Kidney glomerular epithelial cell (primary cell): ENCODE results near the gene AGRN.
"Not testable (repeated sequence)": the region's sequence is repeated elsewhere in the genome, so short reads cannot be mapped to it uniquely, and the experiment has no call there.

Experiments used
- DNase-seq: peaks from one replicate; lab custom pipeline; 2025; lab: John Stamatoyannopoulos, UW

The AGRN gene

GRCh38 chr1:1001057-1001783, 18.7 kb upstream of the AGRN start:
- DNase-seq = no peak

DNA sequence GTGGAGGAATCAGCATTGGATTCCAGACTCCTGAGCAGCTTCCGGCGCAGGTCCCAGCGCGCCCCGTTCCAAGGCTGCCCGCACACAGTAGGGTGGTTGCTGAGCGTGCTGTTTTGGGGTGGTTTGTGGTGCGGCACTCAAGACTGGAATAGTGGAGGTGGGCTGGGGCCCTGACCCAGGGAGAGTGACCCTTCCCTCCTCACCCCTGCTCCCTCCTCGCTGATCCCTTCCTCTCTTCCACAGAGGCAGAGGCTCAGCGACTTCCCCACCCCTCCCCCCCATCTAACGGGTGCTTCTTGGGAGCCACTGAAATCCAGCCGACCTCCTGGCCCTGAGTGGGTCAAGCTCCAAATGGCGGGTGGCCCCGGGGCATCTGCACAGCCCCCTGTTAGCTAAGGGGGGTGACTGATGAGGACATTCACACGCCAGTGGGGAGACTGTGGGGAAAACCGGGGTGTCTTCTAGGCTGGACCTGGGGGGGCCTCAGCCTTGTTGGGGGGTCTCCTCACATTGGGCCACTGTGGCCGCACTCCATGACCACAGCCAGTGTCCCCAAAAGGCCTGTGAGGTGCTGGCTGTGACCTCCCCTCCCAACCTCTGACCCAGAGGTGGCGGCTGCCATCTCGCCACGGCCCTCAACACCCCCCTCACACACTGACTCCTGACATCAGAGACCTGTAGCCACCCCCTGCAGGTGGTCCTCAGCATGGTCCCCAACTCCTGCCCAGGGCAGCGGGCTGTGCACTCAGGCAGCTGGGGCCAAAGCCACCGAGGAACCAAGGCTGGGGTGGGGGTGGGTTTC, 16.1 kb upstream of the AGRN start:
- no peak for DNase-seq

DNA sequence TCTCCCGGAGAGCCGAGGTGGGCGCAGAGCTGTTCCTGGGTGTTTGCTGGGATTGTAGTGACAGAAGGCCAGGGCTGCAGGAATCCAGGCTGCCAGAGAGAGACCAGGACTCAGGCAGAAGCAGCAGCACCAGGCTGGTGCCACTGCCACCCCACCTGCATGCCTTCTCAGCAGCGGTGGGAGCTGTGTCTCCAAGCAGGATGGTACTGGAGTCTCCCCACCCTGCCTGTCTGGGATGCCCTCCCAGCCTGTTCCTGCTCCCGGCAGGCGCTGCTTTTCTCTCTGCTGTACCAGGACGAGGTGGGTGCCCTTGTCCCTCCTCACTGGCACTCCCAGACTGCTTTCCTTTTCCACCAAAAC, 15.5 kb upstream of the AGRN start:
- no peak for DNase-seq

DNA sequence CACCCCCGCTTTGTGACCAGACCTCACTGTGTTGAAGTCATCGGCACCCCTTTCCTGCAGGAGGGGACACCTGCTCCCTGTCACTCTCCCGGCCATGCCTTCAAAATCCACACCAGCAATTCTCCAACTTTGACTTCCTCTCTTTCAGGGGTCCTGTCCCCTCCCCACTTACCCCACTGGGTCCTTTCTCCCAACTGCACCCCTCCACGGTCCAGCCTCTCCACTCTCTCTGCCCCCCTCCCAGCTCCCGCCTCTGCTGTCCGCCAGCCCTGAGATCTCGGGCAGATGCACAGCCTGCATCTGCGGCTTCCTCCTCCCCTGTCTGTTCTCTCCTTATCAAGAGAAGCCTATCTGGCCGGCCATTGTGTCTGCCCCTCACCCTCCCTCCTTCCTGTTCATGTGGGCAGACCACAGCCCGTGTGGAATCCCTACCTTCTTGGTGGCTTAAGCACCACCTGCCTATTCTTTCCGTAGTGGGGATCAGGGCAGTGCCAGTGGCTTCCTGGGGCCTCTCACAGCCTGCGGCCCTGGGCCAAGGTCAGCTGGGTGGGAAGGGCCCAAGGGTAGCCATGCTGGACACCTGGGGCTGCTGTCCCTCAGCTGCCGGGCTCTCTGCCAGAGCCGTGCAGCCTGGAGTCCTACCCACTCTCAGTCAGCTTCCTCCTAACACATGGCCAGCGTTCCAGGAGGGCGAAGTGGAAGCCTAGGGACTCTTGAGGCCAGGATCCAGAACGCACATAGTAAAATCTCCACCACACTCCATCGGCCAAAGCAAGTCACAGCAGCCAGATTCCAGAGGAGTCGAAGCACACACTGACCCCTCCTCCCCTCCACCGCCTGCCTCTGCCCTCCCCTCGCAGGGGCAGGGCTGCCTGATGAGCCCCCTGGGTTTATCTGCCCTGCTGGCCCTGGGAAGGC, 14.9 kb upstream of the AGRN start:
- DNase-seq = peak; percentile 38

DNA sequence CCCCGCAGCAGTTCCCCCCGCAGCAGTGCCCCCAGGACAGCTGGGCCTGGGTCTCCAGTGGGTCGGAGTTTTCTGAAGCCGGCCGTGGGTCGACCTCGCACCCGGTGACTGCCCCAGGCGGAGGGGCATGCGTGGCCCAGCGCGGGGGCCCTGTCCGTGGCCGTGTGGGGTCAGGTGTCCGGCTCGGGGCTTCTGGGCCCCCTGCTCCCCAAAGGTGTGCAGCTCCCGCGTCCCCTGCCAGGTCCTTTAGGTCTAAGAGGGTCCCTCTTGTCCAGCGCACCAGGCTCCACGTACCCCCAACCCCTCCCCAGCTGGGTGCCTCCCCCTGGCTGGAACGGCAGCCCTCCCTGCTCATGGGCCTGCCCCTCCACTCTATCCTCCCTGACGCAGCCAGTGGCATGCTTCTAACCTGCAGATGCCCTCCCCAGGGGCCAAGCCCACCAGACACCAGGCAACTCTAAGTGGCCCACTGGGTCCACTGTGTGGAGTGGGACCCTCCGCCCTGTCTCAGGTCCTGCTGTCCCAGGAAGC, 14.1 kb upstream of the AGRN start:
- DNase-seq = no peak

DNA sequence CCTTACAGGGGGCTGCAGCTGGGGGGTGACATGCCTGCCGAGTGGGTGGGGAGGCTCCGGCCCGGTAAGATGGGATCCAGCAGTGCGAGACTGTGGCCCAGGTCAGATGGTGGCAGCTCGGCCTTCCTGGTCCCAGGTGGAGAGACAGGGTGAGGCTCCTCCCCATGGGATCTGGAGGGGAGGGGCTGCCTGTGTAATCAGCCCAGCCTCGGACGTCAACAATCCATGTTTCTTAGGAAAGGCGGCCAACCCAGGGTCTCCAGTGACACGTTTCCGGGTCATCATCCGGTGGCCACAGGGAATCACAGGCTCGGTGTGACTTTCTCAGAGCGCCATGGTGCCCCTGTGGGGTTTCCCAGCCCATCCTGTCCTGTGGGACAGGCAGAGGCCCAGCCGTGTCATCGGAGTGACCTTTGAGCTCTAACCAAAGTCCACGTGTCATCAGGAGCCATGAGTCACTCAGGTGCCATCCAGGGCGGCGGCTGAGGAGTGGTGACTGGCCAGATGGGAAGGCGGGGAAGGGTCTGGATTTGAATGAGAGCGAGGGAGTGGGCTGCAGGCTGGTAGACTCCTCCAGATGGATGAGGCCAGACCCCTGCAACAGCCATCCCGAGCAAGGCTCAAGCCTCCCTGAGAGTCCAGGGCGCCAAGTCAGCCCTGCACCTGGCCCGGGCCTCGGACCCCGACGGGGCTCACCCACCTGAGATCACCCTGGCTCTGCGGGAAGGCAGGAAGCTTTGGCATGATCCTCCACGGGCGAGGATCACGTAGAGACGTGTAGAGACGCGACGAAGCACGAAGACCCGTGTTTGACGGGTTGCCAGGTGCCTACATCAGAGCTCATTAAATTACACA, 13.4 kb upstream of the AGRN start:
- DNase-seq = no peak

GRCh38 chr1:1010131-1010530, 9.8 kb upstream of the AGRN start:
- DNase-seq = not testable (repeated sequence)

DNA sequence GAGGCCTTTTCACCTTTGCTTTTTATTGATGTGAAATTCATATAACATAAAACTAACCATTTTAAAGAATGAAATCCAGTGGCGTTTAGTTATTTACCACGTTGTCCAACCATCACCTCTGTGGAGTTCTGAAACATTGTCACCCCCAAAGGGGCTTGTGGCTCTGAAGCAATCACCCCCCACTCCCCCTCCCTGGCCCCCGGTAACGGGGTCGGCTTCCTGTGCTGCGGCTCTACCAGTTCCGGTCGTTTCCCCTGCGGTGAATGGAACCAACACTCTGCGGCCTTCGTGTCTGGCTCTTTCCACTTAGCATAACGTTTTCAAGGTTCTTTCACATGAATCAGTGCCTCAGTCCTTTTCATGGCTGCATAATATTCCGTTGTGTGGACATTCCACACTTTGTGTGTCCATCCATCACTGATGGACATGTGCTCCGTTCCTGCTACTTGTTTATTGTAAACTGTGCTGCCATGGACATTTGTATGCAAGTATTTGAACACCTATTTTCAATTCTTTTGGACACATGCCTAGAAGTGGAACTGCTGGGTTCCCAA, 8.4 kb upstream of the AGRN start:
- no peak for DNase-seq

GRCh38 chr1:1012736-1013104, 7.2 kb upstream of the AGRN start:
- DNase-seq = not testable (repeated sequence)

DNA sequence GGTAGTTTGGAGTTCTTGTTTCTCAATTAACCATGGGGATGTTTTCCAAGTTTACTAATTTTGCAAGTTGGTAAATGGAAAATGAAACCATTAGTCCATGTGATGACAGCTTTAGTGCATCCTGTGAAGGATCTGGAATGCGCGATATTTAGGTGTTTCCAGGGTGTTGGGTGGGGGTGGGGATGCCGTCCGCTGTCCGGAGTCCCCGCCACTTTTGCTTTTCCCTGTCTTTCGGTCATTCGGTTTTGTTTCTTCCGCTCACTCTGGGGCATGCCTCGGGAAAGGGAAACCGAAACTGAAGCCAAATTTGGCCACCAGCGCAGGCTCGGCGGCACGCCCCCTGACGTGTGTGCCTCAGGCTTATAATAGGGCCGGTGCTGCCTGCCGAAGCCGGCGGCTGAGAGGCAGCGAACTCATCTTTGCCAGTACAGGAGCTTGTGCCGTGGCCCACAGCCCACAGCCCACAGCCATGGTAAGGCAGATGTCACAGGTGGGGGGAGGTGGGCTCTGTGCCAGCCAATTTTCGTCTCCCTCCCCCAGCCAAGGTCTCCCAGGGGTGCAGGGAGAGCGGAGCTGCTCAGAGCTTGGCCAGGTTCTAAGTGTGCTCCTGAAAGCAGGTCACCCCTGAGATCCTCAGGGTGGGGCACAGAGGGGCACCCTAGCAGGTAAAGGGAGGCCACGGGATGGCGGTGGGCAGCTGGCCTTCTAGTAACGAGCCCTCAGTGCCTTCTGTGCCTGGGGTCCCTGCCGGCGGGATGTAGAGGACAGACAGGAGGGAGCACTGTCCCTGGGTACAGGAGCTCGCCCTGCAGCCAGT, 6.6 kb upstream of the AGRN start, which contains the start of gene ISG15:
Gene ISG15, plus strand, starts transcription at position 393 of the 817 bp plus-strand sequence. Its CDS starts 77 bp downstream, at position 470.
- DNase-seq = peak; percentile 86

DNA sequence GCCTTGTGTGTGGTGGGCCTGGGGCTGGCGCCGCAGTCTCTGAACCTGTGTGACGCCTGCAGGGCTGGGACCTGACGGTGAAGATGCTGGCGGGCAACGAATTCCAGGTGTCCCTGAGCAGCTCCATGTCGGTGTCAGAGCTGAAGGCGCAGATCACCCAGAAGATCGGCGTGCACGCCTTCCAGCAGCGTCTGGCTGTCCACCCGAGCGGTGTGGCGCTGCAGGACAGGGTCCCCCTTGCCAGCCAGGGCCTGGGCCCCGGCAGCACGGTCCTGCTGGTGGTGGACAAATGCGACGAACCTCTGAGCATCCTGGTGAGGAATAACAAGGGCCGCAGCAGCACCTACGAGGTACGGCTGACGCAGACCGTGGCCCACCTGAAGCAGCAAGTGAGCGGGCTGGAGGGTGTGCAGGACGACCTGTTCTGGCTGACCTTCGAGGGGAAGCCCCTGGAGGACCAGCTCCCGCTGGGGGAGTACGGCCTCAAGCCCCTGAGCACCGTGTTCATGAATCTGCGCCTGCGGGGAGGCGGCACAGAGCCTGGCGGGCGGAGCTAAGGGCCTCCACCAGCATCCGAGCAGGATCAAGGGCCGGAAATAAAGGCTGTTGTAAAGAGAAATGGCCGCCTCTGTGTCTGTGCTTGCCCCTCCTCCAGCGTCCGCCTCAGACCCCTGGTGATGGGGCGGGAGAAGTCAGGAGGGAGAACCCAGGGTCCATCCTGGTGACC, 5.8 kb upstream of the AGRN start:
- DNase-seq = no peak

GRCh38 chr1:1014799-1015681, 4.9 kb upstream of the AGRN start:
- no peak for DNase-seq

- DNase-seq = not testable (repeated sequence)
Measured at GRCh38 chr1:1017397-1018320, 2.3 kb upstream of the AGRN start.

GRCh38 chr1:1018321-1018685, 1.6 kb upstream of the AGRN start:
- DNase-seq = not testable (repeated sequence)

DNA sequence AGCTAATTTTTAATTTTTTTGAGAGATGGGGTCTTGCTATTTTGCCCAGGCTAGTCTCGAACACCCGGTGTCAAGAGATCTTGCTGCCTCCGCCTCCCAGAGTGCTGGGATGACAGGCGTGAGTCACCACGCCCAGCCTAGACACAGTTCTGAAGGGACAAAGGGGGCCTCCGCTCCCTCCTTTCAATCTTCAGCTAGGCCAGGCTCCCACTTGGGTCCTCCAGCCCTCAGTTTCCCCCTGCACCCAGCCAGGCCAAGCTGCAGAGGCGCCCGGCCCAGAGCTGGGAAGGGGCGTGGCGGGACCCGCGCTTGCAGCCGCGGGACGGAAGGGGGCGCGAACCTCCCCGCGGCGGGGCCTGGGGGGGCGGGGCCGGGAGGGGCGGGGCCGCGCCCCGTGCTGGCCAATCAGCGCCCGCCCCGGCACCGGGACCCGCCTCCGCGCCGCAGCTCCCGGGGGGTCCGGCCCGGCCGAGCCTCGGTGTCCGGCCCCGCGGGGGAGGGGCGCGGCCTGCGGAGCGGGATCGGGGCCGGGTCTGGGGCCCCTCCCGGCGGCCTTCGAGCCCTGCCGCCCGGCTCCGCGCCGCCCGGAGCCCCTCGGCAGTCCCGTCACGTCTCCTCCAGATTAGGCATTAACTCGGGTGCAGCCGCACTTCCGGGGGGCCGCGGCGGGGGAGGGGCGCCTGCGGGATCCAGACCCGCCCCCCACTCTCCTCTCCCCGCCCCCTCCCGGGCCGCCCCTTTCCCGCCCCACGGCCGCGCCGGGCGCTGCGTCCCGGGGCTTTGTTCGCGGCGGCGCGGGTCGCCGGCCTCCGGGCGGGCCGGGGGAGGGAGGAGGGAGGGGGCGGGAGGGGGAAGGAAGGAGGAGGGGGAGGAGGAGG, 559 bp upstream of the AGRN start:
- peak; percentile 94 for DNase-seq

- DNase-seq = no peak
Measured at GRCh38 chr1:1020415-1021009, 592 bp downstream of the AGRN start.
